Measurements from ENCODE around the gene SLC52A1. TPM values are rescaled to one million over a fixed set of nuclear protein-coding genes. Genes with fewer than 3 reads are reported as not detected.
"Not testable (repeated sequence)": the region's sequence is repeated elsewhere in the genome, so short reads cannot be mapped to it uniquely, and the experiment has no call there.

SLC52A1 gene
- total RNA-seq = not detected
- long read RNA-seq = 0 reads

GRCh38 chr17:5035315-5035714 is at the start of gene SLC52A1:
SLC52A1 (minus strand) TSS chr17:5035426; CDS start chr17:5034606, 820 bp downstream.
- ATAC-seq = no peak
- DNase-seq = no peak
- intact Hi-C loops (cut with micrococcal nuclease) = no loop called here

GRCh38 chr17:5080591-5080990 is 45.4 kb upstream of the SLC52A1 start:
- intact Hi-C loops (cut with micrococcal nuclease) = no loop called here
- ATAC-seq = no peak
- DNase-seq = no peak

- ATAC-seq (peak; percentile 97), DNase-seq (peak; percentile 92)
- intact Hi-C loops (cut with micrococcal nuclease) = no loop called here
Measured at GRCh38 chr17:5078106-5079028, 43.1 kb upstream of the SLC52A1 start, which contains the start of gene ZFP3. ZFP3 (plus strand) TSS chr17:5078467; CDS start chr17:5091505, 13,038 bp downstream.

- no peak for DNase-seq
- intact Hi-C loops (cut with micrococcal nuclease) = no loop called here
- ATAC-seq = peak; percentile 32
Measured at GRCh38 chr17:5077781-5078105, 42.5 kb upstream of the SLC52A1 start.

- ATAC-seq; DNase-seq; intact Hi-C loops (cut with micrococcal nuclease): not testable (repeated sequence)
Measured at GRCh38 chr17:5077275-5077674, 42.0 kb upstream of the SLC52A1 start.

GRCh38 chr17:5075472-5075871 is 40.2 kb upstream of the SLC52A1 start:
- intact Hi-C loops (cut with micrococcal nuclease); ATAC-seq: not testable (repeated sequence)

GRCh38 chr17:5069724-5070123 is 34.5 kb upstream of the SLC52A1 start:
- DNase-seq = no peak
- intact Hi-C loops (cut with micrococcal nuclease) = loop anchor here (10.0 kb wide), 1 partner anchor 165 kb away; the partner anchor contains the start of gene CHRNE
- ATAC-seq = no peak

More at GRCh38 chr17:5075472-5075871, 40.2 kb upstream of the SLC52A1 start:
- not testable (repeated sequence) for DNase-seq

GRCh38 chr17:5068236-5068635 is 33.0 kb upstream of the SLC52A1 start:
- ATAC-seq (no peak), DNase-seq (no peak)
- intact Hi-C loops (cut with micrococcal nuclease) = loop anchor here (10.0 kb wide), 1 partner anchor 163 kb away; the partner anchor contains the start of gene CHRNE

- no peak for ATAC-seq
- intact Hi-C loops (cut with micrococcal nuclease) = loop anchor here (10.0 kb wide), 1 partner anchor 160 kb away; the partner anchor contains the start of gene CHRNE
Measured at GRCh38 chr17:5065227-5065744, 30.1 kb upstream of the SLC52A1 start.

GRCh38 chr17:5055543-5055942 is 20.3 kb upstream of the SLC52A1 start:
- intact Hi-C loops (cut with micrococcal nuclease) = no loop called here

More at GRCh38 chr17:5065227-5065744, 30.1 kb upstream of the SLC52A1 start:
- no peak for DNase-seq

GRCh38 chr17:5050278-5050677 is 15.1 kb upstream of the SLC52A1 start:
- intact Hi-C loops (cut with micrococcal nuclease) = no loop called here
- DNase-seq (no peak), ATAC-seq (no peak)

More at GRCh38 chr17:5055543-5055942, 20.3 kb upstream of the SLC52A1 start:
- ATAC-seq = no peak
- DNase-seq = no peak

- intact Hi-C loops (cut with micrococcal nuclease) = no loop called here
- no peak for DNase-seq
- peak; percentile 40 for ATAC-seq
Measured at GRCh38 chr17:5049314-5049841, 14.2 kb upstream of the SLC52A1 start.

- ATAC-seq = no peak
- intact Hi-C loops (cut with micrococcal nuclease) = no loop called here
- no peak for DNase-seq
Measured at GRCh38 chr17:5047446-5047845, 12.2 kb upstream of the SLC52A1 start.

- ATAC-seq = no peak
- intact Hi-C loops (cut with micrococcal nuclease) = no loop called here
- DNase-seq = no peak
Measured at GRCh38 chr17:5045496-5045895, 10.3 kb upstream of the SLC52A1 start.

- DNase-seq = no peak
- intact Hi-C loops (cut with micrococcal nuclease) = no loop called here
- ATAC-seq = no peak
Measured at GRCh38 chr17:5044630-5045029, 9.4 kb upstream of the SLC52A1 start.

GRCh38 chr17:5043524-5043923 is 8.3 kb upstream of the SLC52A1 start:
- no peak for DNase-seq
- ATAC-seq = no peak
- intact Hi-C loops (cut with micrococcal nuclease) = no loop called here

- DNase-seq (no peak), ATAC-seq (no peak)
- intact Hi-C loops (cut with micrococcal nuclease) = no loop called here
Measured at GRCh38 chr17:5042157-5043022, 7.2 kb upstream of the SLC52A1 start.

- intact Hi-C loops (cut with micrococcal nuclease) = no loop called here
- ATAC-seq (no peak), DNase-seq (no peak)
Measured at GRCh38 chr17:5034651-5035050, 575 bp downstream of the SLC52A1 start.

- DNase-seq = no peak
- intact Hi-C loops (cut with micrococcal nuclease) = no loop called here
- ATAC-seq = no peak
Measured at GRCh38 chr17:5034063-5034462, 1.2 kb downstream of the SLC52A1 start.

Measured in left ventricle myocardium superior (tissue), 1 donor.